Prostate gland (tissue), 2 donors: ENCODE data around the gene AMY2B. TPM values are rescaled to one million over a fixed set of nuclear protein-coding genes. Genes with fewer than 3 reads are reported as not detected.
"Not testable (repeated sequence)": the region's sequence is repeated elsewhere in the genome, so short reads cannot be mapped to it uniquely, and the experiment has no call there.

Experiments
- DNase-seq: peaks from one replicate; pipeline ENCODE4 v3.0.0-alpha.2; 2019; ENCODE audit warnings: low spot score
- H3K27ac ChIP-seq, 2 donors: fragments of 200-600 bp; sonication (generic); 2 replicates each; pipeline ENCODE4 v1.5.1; 2017 to 2019
- H3K27me3 ChIP-seq: fragments of 200-600 bp; sonication (generic); replicated peaks from 2 replicates; pipeline ENCODE4 v1.5.1; 2019; ENCODE audit not compliant: insufficient read depth
- H3K36me3 ChIP-seq, 2 donors: fragments of 200-600 bp; sonication (generic); 1 replicate in 1 of 2; 2 replicates in 1 of 2; pipeline versions ENCODE4 v1.5.1 to v1.8.1; 2017 to 2019
- H3K4me1 ChIP-seq: fragments of 200-600 bp; sonication (generic); replicated peaks from 2 replicates; pipeline ENCODE4 v1.5.1; 2019
- H3K4me3 ChIP-seq, 2 donors: fragments of 200-600 bp; sonication (generic); 2 replicates each; pipeline ENCODE4 v1.5.1; 2017 to 2019
- H3K9me3 ChIP-seq: fragments of 200-600 bp; sonication (generic); 2 replicates; pipeline ENCODE4 v1.5.1; 2017
- CTCF ChIP-seq, 4 experiments: fragments of 200-600 bp in 2 of 4; fragments of 450-650 bp in 2 of 4; sonication (generic) in 2 of 4; IDR thresholded peaks; 1 replicate in 3 of 4; 2 replicates in 1 of 4; pipeline ENCODE4 v1.5.1; 2016 to 2019; ENCODE audit warnings: antibody characterized with exemption in 4 of 4, mild to moderate bottlenecking in 2 of 4, moderate library complexity in 2 of 4
- POLR2A ChIP-seq: fragments of 450-650 bp; IDR thresholded peaks from one replicate; pipeline ENCODE4 v1.6.1; 2016; ENCODE audit warnings: antibody characterized with exemption, mild to moderate bottlenecking
- POLR2AphosphoS5 ChIP-seq: sonication (generic); formaldehyde crosslinking; IDR thresholded peaks from one replicate; pipeline ENCODE4 v1.6.1; 2017; ENCODE audit warnings: antibody characterized with exemption
- WGBS: methylation state at CpG from one replicate; pipeline ENCODE4 v1.1.5; 2018; 5-methylcytosine and 5-hydroxymethylcytosine counted together
- intact Hi-C: fragments of 100-400 bp; cut with DNase I; formaldehyde crosslinking; loops from one replicate; pipeline ENCODE4 v1.14.2; 2022
- total RNA-seq, 2 donors: library from RNA; depleted of rRNA; stranded (reverse); fragments of >200 nt; gene quantifications; one replicate each; pipeline ENCODE4 v1.1.0, GENCODE V29; 2016

AMY2B gene
- total RNA-seq, 2 donors from 2014 or later: 14.8 to 18.1 TPM

GRCh38 chr1:103582464-103582863 is 11.1 kb downstream of the AMY2B start:
- Histone ChIP-seq H3K9me3 (no peaks in the 10 kb centered on the region), H3K27me3 (no peaks in the 10 kb centered on the region), H3K27ac (no peak overlapping the region), H3K4me3 (no peak overlapping the region), H3K4me1 (no peaks in the 10 kb centered on the region), H3K36me3 (no peaks in the 10 kb centered on the region)
- DNase-seq: no peak
- no peak for TF ChIP-seq POLR2A
- TF ChIP-seq POLR2AphosphoS5: no peak
- no peak for TF ChIP-seq CTCF (IDR thresholded peaks at IDR 0.05)
- intact Hi-C loops: no loop called here
- 10% methylated on average over 1 of the region's 1 CpG for WGBS

DNA sequence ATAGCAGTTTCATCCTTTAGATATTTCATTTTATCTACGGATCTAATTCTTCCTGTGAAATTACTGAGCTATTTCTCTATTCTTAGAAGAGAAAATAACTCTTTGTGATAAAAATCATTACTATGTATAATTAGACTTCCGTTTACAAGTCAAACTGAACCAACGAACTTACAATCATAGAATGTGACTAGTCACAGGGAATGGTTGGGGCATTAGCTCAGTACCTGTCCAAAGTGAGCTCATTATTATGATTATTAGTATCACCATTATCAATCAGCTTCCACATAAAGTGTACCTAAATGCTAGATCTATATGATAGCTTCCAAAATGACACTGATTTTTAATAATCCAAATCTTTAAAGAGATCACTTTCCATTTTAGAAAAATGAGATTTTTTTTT is 12.5 kb downstream of the AMY2B start:
- 61% methylated on average over 3 of the region's 3 CpGs for WGBS
- Histone ChIP-seq H3K4me3 (no peak overlapping the region), H3K36me3 (no peaks in the 10 kb centered on the region), H3K4me1 (no peaks in the 10 kb centered on the region), H3K27me3 (no peaks in the 10 kb centered on the region), H3K9me3 (no peaks in the 10 kb centered on the region), H3K27ac (no peak overlapping the region)
- intact Hi-C loops: no loop called here
- no peak for DNase-seq
- TF ChIP-seq CTCF (IDR thresholded peaks at IDR 0.05): no peak
- no peak for TF ChIP-seq POLR2A
- TF ChIP-seq POLR2AphosphoS5: no peak

GRCh38 chr1:103584537-103584936 is 13.1 kb downstream of the AMY2B start:
- TF ChIP-seq POLR2AphosphoS5: no peak
- TF ChIP-seq CTCF (IDR thresholded peaks at IDR 0.05): no peak
- TF ChIP-seq POLR2A: no peak
- intact Hi-C loops: no loop called here
- DNase-seq: no peak

GRCh38 chr1:103602740-103603139 is 31.4 kb downstream of the AMY2B start:
- H3K4me3 ChIP-seq, intact Hi-C loops, H3K9me3 ChIP-seq, DNase-seq, H3K36me3 ChIP-seq, H3K27ac ChIP-seq, H3K27me3 ChIP-seq, H3K4me1 ChIP-seq: not testable (repeated sequence)
- WGBS: no CpG with 5 or more reads among the region's 3 CpGs

More at GRCh38 chr1:103584537-103584936, 13.1 kb downstream of the AMY2B start:
- Histone ChIP-seq H3K4me1 (no peaks in the 10 kb centered on the region), H3K27ac (no peak overlapping the region), H3K9me3 (no peaks in the 10 kb centered on the region), H3K36me3 (no peaks in the 10 kb centered on the region), H3K4me3 (no peak overlapping the region), H3K27me3 (no peaks in the 10 kb centered on the region)
- 62% methylated on average over 2 of the region's 2 CpGs for WGBS

- intact Hi-C loops: no loop called here
- H3K9me3 ChIP-seq: no peaks in the 10 kb centered on the region
- no peak for DNase-seq
- TF ChIP-seq POLR2AphosphoS5 (no peak), POLR2A (no peak), CTCF (IDR thresholded peaks at IDR 0.05) (no peak)
- H3K36me3 ChIP-seq: no peaks in the 10 kb centered on the region
- no peak overlapping the region for H3K27ac ChIP-seq
- H3K27me3 ChIP-seq: no peaks in the 10 kb centered on the region
- H3K4me3 ChIP-seq: no peak overlapping the region
- 88% methylated on average over 2 of the region's 2 CpGs for WGBS
- H3K4me1 ChIP-seq: no peaks in the 10 kb centered on the region
Observed at GRCh38 chr1:103616362-103616761, 45.0 kb downstream of the AMY2B start.

DNA sequence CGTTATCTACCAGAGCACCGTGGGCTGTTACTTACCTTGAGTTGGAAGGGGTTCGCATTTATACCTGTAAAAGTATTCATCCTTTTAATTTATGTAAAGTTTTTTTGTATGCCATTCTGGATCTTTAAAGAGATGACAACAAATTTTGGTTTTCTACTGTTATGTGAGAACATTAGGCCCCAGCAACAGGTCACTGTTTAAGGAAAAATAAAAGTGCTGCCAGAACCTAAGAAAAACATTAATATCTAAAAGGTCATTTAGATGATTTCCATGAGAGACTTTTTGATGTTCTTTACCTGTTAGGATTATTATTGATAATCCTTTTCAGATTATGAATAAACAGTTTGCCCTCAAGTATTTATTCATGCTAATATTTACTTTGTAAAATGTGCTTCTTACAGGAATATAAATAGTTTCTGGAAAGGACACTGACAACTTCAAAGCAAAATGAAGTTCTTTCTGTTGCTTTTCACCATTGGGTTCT is 45.6 kb downstream of the AMY2B start, which contains the start of gene AMY2A:
TSS of gene AMY2A (plus strand) at position 434 of the 484 bp plus-strand sequence. CDS start at position 448, 14 bp downstream.
- H3K27ac ChIP-seq, intact Hi-C loops, DNase-seq, H3K4me3 ChIP-seq, H3K27me3 ChIP-seq, H3K36me3 ChIP-seq, H3K9me3 ChIP-seq, H3K4me1 ChIP-seq: not testable (repeated sequence)
- 93% methylated on average over 3 of the region's 3 CpGs for WGBS

DNA sequence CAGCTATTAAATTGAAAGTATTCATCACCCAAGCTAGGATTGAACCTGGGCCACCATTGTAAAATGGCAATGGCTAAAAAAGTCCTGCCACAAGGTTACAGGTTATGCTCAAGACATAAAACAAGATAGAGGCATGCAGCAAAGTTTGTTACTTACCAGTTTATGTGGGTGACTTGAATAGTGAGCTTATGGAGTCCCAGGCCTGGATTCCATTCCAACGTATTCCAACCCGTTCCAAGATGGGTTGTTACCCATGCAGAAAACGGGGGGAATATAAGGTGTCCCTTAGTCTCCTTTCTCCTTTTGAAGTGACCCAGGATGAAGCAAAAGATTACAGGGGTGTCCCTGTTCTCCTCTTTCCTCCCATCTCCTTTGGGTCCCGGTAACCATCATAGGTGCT is 56.0 kb downstream of the AMY2B start:
- H3K36me3 ChIP-seq, H3K27me3 ChIP-seq, H3K4me3 ChIP-seq, H3K4me1 ChIP-seq, H3K9me3 ChIP-seq, DNase-seq, intact Hi-C loops, H3K27ac ChIP-seq: not testable (repeated sequence)
- 87% methylated on average over 3 of the region's 4 CpGs for WGBS
